Loucy (cell line): ENCODE data around the gene PAX7.

Experiments
- H2AFZ ChIP-seq: fragments of 200-600 bp; sonication (generic); 2 replicates; pipeline ENCODE4 v1.6.0; 2016; ENCODE audit warnings: antibody characterized with exemption, mild to moderate bottlenecking, low read length, moderate library complexity
- H3F3A ChIP-seq: fragments of 200-600 bp; 2 replicates; pipeline ENCODE4 v1.6.0; 2016; ENCODE audit warnings: antibody characterized with exemption, low read depth, mild to moderate bottlenecking
- H3K27me3 ChIP-seq: fragments of 200-600 bp; sonication (generic); 2 replicates; pipeline ENCODE4 v1.6.1; 2014; ENCODE audit warnings: low read length, mild to moderate bottlenecking; ENCODE audit not compliant: insufficient read depth, poor library complexity, severe bottlenecking
- H3K36me3 ChIP-seq: fragments of 200-600 bp; sonication (generic); 2 replicates; pipeline ENCODE4 v1.6.1; 2016; ENCODE audit warnings: low read length; ENCODE audit not compliant: insufficient read depth
- H3K4me1 ChIP-seq: fragments of 200-600 bp; sonication (generic); 2 replicates; pipeline ENCODE4 v1.5.1; 2014; ENCODE audit warnings: low read length, mild to moderate bottlenecking; ENCODE audit not compliant: insufficient read depth, poor library complexity, severe bottlenecking
- H3K4me2 ChIP-seq: fragments of 200-600 bp; sonication (generic); 2 replicates; pipeline ENCODE4 v1.6.0; 2014; ENCODE audit warnings: antibody characterized with exemption, low read length, low read depth, mild to moderate bottlenecking; ENCODE audit not compliant: poor library complexity, severe bottlenecking
- H3K4me3 ChIP-seq: fragments of 200-600 bp; sonication (generic); 2 replicates; pipeline ENCODE4 v1.5.1; 2014; ENCODE audit warnings: low read length, mild to moderate bottlenecking, mixed read lengths; ENCODE audit not compliant: poor library complexity, severe bottlenecking
- H3K79me2 ChIP-seq: fragments of 200-600 bp; sonication (generic); 2 replicates; pipeline ENCODE4 v1.6.1; 2014; ENCODE audit warnings: low read length; ENCODE audit not compliant: insufficient read depth
- H3K9ac ChIP-seq: fragments of 200-600 bp; sonication (generic); 2 replicates; pipeline ENCODE4 v1.6.0; 2014; ENCODE audit warnings: mild to moderate bottlenecking, low read depth, low read length, moderate library complexity; ENCODE audit not compliant: poor library complexity, severe bottlenecking
- H3K9me2 ChIP-seq: fragments of 200-600 bp; sonication (generic); replicated peaks from 2 replicates; pipeline ENCODE4 v1.6.1; 2016; ENCODE audit warnings: low read depth, low read length, mixed read lengths
- H3K9me3 ChIP-seq: fragments of 200-600 bp; sonication (generic); 2 replicates; pipeline ENCODE4 v1.6.1; 2014; ENCODE audit warnings: mild to moderate bottlenecking, antibody characterized with exemption, low read length, low read depth; ENCODE audit not compliant: insufficient read depth
- H4K20me1 ChIP-seq: fragments of 200-600 bp; sonication (generic); 2 replicates; pipeline ENCODE4 v1.6.0; 2014; ENCODE audit warnings: antibody characterized with exemption, low read length, mild to moderate bottlenecking; ENCODE audit not compliant: insufficient read depth, poor library complexity, severe bottlenecking
- CTCF ChIP-seq: fragments of 200-600 bp; sonication (generic); conservative IDR thresholded peaks from 2 replicates; pipeline ENCODE4 v1.5.1; 2014; ENCODE audit warnings: mild to moderate bottlenecking, antibody characterized with exemption, low read length
- EZH2phosphoT487 ChIP-seq: fragments of 200-600 bp; IDR thresholded peaks from 2 replicates; pipeline ENCODE4 v1.6.1; 2018; ENCODE audit warnings: antibody characterized with exemption, mild to moderate bottlenecking, moderate library complexity, borderline replicate concordance

The PAX7 gene

GRCh38 chr1:18794051-18794450 lies 163.4 kb downstream of the PAX7 start:
- Histone ChIP-seq H4K20me1 (no peaks in the 10 kb centered on the region), H3K9me3 (no peaks in the 10 kb centered on the region), H3F3A (no peaks in the 10 kb centered on the region), H3K9ac (no peak overlapping the region), H3K9me2 (no peaks in the 10 kb centered on the region), H3K27me3 (no peaks in the 10 kb centered on the region), H3K79me2 (no peaks in the 10 kb centered on the region), H3K4me3 (no peak overlapping the region), H3K36me3 (no peaks in the 10 kb centered on the region), H3K4me1 (no peaks in the 10 kb centered on the region), H2AFZ (no peak overlapping the region), H3K4me2 (no peak overlapping the region)
- TF ChIP-seq EZH2phosphoT487 (no peak), CTCF (no peak)

- no peaks in the 10 kb centered on the region for H3K36me3 ChIP-seq
- no peaks in the 10 kb centered on the region for H3K27me3 ChIP-seq
- H3F3A ChIP-seq = no peaks in the 10 kb centered on the region
- no peak overlapping the region for H3K4me3 ChIP-seq
- no peaks in the 10 kb centered on the region for H3K9me2 ChIP-seq
- no peak overlapping the region for H3K4me2 ChIP-seq
- no peaks in the 10 kb centered on the region for H3K4me1 ChIP-seq
- H2AFZ ChIP-seq = no peak overlapping the region
- H3K79me2 ChIP-seq = no peaks in the 10 kb centered on the region
- H4K20me1 ChIP-seq = no peaks in the 10 kb centered on the region
- H3K9me3 ChIP-seq = no peaks in the 10 kb centered on the region
- TF ChIP-seq CTCF (0 out of 2 replicates have a peak, but pooled peaks have one; percentile 27), EZH2phosphoT487 (no peak)
- H3K9ac ChIP-seq = no peak overlapping the region
Observed at GRCh38 chr1:18794561-18794960, 163.9 kb downstream of the PAX7 start.

GRCh38 chr1:18795002-18795689 lies 164.5 kb downstream of the PAX7 start:
- Histone ChIP-seq H3K79me2 (no peaks in the 10 kb centered on the region), H3K4me1 (no peaks in the 10 kb centered on the region), H3K9me2 (no peaks in the 10 kb centered on the region), H3K9me3 (no peaks in the 10 kb centered on the region), H3K9ac (no peak overlapping the region), H4K20me1 (no peaks in the 10 kb centered on the region), H3K4me2 (no peak overlapping the region), H3K36me3 (no peaks in the 10 kb centered on the region), H3F3A (no peaks in the 10 kb centered on the region), H2AFZ (no peak overlapping the region), H3K4me3 (no peak overlapping the region), H3K27me3 (no peaks in the 10 kb centered on the region)
- no peak for TF ChIP-seq EZH2phosphoT487
- no peak for TF ChIP-seq CTCF
